ENCODE data around the gene HMGCL. TPM values are rescaled to one million over a fixed set of nuclear protein-coding genes. Genes with fewer than 3 reads are reported as not detected.

Gene HMGCL
- total and polyA plus RNA-seq, 2 of the 13 experiments (the other 11 are each of a cell fraction or from before 2014, with no cell fraction given): 21.3 to 41.4 TPM

GRCh38 chr1:23800400-23801337 is 24.6 kb downstream of the HMGCL start, which contains the start of gene GALE (continued):
- TF ChIP-seq HES4 (CRISPR knock-in tag; IDR thresholded peaks at IDR 0.05; ENCODE audit: borderline replicate concordance) (no peak; the same call in 1 of the 2 replicates), ZFP82 (CRISPR knock-in tag; IDR thresholded peaks at IDR 0.05; ENCODE audit: borderline replicate concordance) (peak; percentile 73; the same call in 1 of the 2 replicates), MXI1 (IDR thresholded peaks at IDR 0.05; ENCODE audit: borderline replicate concordance, low read depth, low read length) (peak; percentile 87; the same call in 1 of the 3 replicates), POLR2A (IDR thresholded peaks at IDR 0.05; ENCODE audit: insufficient read depth in 1 of 2, low read depth in 2 of 2, low read length in 2 of 2) (peak in 1 of 2 experiments; percentile 59; a peak in 2 of 4 replicates), ZNF703 (CRISPR knock-in tag; IDR thresholded peaks at IDR 0.05; ENCODE audit: borderline replicate concordance) (peak; percentile 55; the same call in 1 of the 2 replicates), SYNCRIP (IDR thresholded peaks at IDR 0.05; ENCODE audit: insufficient read depth, low read depth, low read length) (no peak), KLF13 (CRISPR knock-in tag; IDR thresholded peaks at IDR 0.05) (no peak), SRSF4 (IDR thresholded peaks at IDR 0.05; ENCODE audit: low read depth, low read length, poor library complexity, severe bottlenecking) (no peak), NONO (IDR thresholded peaks at IDR 0.05) (no peak), NONO (CRISPR knock-in tag; conservative IDR thresholded peaks at IDR 0.05) (peak; percentile 53), ZNF235 (CRISPR knock-in tag; IDR thresholded peaks at IDR 0.05; ENCODE audit: borderline replicate concordance) (0 out of 2 replicates have a peak, but pooled peaks have one; percentile 53), STAT5B (CRISPR knock-in tag; IDR thresholded peaks at IDR 0.05) (peak; percentile 15; the same call in 1 of the 2 replicates), FOXK1 (CRISPR knock-in tag; IDR thresholded peaks at IDR 0.05; ENCODE audit: borderline replicate concordance, low read depth) (peak; percentile 84), PLRG1 (conservative IDR thresholded peaks at IDR 0.05) (no peak), SKIL (CRISPR knock-in tag; IDR thresholded peaks at IDR 0.05; ENCODE audit: borderline replicate concordance) (no peak; the same call in 1 of the 2 replicates), FOXC1 (CRISPR knock-in tag; IDR thresholded peaks at IDR 0.05; ENCODE audit: borderline replicate concordance) (no peak; the same call in 1 of the 2 replicates), ZNF138 (CRISPR knock-in tag; IDR thresholded peaks at IDR 0.05; ENCODE audit: low read depth) (peak; percentile 34; the same call in 1 of the 2 replicates), ZSCAN25 (CRISPR knock-in tag; IDR thresholded peaks at IDR 0.05) (peak; percentile 33; the same call in 1 of the 2 replicates), ZNF256 (CRISPR knock-in tag; conservative IDR thresholded peaks at IDR 0.05) (no peak), ZBTB26 (CRISPR knock-in tag; IDR thresholded peaks at IDR 0.05; ENCODE audit: borderline replicate concordance) (no peak), ZBTB20 (CRISPR knock-in tag; IDR thresholded peaks at IDR 0.05; ENCODE audit: borderline replicate concordance, low read depth) (0 out of 2 replicates have a peak, but pooled peaks have one; percentile 65), HHEX (CRISPR knock-in tag; IDR thresholded peaks at IDR 0.05) (no peak), PREB (CRISPR knock-in tag; IDR thresholded peaks at IDR 0.05) (no peak), NFE2 (CRISPR knock-in tag; IDR thresholded peaks at IDR 0.05) (no peak), MLLT10 (CRISPR knock-in tag; IDR thresholded peaks at IDR 0.05) (no peak), SOX5 (CRISPR knock-in tag; IDR thresholded peaks at IDR 0.05; ENCODE audit: borderline replicate concordance) (no peak)
